Testis (tissue), 2 donors: ENCODE data around the gene PLEKHM3.

Experiments
- POLR2A ChIP-seq: fragments of 450-650 bp; IDR thresholded peaks from one replicate; pipeline ENCODE4 v1.6.1; 2017; ENCODE audit warnings: antibody characterized with exemption, mild to moderate bottlenecking, moderate library complexity
- TF ChIP-seq, protein P1 (sequence below), 3 experiments: fragments of 450-650 bp in 2 of 3; fragments of 200-600 bp in 1 of 3; sonication (generic) in 1 of 3; IDR thresholded peaks; one replicate each; pipeline ENCODE4 v1.5.1; 2016 to 2019; ENCODE audit warnings: antibody characterized with exemption in 3 of 3, mild to moderate bottlenecking in 2 of 3, moderate library complexity in 1 of 3

DNA sequence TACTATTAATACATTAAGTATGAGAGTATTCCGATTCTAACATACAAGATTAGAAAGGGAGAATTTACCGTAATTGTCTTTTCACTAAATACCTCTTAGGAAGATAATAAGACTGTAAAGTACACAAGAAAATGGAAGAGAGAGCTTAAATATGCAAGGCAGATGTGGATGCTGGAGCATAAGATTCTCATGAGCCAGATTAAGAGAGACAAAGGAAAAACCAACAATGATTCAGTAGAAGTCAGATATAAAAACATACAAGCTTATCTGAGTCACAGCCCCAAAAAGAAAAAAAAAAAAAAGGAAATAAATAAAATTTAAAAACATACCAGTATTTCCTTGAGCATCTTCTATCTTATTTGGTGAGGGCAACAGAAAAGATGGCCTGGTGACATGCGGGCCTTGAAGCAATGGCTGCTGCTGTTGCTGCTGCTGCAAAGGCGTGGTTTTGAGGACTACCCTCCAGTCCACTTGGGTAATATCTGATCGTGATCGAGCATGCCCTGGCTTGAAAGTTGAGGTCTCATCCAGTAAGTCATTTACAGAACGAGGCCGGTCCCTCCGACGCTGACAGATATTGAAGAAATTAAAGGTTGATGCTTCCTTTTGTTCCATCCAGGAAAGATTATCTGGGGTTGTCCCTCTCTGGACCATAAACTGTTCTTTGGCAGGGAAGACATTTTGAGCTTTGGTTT is 24.5 kb downstream of the PLEKHM3 start:
- no peak for TF ChIP-seq POLR2A
- TF ChIP-seq, protein P1, sequence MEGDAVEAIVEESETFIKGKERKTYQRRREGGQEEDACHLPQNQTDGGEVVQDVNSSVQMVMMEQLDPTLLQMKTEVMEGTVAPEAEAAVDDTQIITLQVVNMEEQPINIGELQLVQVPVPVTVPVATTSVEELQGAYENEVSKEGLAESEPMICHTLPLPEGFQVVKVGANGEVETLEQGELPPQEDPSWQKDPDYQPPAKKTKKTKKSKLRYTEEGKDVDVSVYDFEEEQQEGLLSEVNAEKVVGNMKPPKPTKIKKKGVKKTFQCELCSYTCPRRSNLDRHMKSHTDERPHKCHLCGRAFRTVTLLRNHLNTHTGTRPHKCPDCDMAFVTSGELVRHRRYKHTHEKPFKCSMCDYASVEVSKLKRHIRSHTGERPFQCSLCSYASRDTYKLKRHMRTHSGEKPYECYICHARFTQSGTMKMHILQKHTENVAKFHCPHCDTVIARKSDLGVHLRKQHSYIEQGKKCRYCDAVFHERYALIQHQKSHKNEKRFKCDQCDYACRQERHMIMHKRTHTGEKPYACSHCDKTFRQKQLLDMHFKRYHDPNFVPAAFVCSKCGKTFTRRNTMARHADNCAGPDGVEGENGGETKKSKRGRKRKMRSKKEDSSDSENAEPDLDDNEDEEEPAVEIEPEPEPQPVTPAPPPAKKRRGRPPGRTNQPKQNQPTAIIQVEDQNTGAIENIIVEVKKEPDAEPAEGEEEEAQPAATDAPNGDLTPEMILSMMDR (IDR thresholded peaks at IDR 0.05): no peak
